Nucleus accumbens (tissue), 56 donors: ENCODE data around the gene NISCH.

ENCODE experiments used
- DNase-seq, 56 donors: peaks; one replicate each; lab custom pipeline; 2025; lab: John Stamatoyannopoulos, UW

NISCH gene

DNA sequence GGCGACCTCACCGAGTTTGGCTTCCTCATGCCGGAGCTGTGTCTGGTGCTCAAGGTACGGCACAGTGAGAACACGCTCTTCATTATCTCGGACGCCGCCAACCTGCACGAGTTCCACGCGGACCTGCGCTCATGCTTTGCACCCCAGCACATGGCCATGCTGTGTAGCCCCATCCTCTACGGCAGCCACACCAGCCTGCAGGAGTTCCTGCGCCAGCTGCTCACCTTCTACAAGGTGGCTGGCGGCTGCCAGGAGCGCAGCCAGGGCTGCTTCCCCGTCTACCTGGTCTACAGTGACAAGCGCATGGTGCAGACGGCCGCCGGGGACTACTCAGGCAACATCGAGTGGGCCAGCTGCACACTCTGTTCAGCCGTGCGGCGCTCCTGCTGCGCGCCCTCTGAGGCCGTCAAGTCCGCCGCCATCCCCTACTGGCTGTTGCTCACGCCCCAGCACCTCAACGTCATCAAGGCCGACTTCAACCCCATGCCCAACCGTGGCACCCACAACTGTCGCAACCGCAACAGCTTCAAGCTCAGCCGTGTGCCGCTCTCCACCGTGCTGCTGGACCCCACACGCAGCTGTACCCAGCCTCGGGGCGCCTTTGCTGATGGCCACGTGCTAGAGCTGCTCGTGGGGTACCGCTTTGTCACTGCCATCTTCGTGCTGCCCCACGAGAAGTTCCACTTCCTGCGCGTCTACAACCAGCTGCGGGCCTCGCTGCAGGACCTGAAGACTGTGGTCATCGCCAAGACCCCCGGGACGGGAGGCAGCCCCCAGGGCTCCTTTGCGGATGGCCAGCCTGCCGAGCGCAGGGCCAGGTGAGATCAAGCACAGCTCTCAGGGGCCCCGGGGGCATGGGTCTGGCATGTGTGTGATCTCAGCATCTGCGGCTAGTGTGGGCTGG is 32.6 kb downstream of the NISCH start:
- DNase-seq, result no peak

DNA sequence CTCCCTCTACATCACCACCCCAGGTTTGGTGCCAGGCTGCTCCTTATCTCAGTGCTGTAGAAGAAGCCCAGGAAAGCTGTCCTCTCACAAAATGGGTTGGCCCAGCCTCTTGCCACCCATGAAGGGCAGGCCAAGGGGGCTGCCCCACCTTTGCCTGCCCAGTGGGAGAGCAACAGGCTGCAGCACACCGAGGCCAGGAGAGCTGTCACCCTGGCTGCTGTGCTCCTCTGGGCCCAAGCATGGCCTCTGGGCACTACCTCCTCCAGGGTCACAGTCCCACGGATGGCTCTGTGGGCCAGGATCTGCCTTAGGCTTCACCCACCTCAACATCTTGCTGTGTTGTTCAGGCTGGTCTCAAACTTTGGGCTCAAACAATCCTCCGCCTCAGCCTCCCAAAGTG is 33.3 kb downstream of the NISCH start:
- no peak for DNase-seq

DNA sequence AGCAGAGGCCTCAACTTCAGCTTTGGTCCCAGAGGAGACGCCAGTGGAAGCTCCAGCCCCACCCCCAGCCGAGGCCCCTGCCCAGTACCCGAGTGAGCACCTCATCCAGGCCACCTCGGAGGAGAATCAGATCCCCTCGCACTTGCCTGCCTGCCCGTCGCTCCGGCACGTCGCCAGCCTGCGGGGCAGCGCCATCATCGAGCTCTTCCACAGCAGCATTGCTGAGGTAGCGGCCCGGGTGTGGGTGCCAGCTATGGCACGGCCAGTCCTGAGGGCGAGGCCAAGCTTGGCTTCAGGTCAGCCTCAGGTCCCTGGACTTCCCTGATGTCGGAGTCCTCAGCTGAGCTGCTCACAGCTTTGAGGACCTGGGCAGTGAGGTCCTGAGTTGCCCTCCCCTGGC is 34.0 kb downstream of the NISCH start:
- no peak for DNase-seq

DNA sequence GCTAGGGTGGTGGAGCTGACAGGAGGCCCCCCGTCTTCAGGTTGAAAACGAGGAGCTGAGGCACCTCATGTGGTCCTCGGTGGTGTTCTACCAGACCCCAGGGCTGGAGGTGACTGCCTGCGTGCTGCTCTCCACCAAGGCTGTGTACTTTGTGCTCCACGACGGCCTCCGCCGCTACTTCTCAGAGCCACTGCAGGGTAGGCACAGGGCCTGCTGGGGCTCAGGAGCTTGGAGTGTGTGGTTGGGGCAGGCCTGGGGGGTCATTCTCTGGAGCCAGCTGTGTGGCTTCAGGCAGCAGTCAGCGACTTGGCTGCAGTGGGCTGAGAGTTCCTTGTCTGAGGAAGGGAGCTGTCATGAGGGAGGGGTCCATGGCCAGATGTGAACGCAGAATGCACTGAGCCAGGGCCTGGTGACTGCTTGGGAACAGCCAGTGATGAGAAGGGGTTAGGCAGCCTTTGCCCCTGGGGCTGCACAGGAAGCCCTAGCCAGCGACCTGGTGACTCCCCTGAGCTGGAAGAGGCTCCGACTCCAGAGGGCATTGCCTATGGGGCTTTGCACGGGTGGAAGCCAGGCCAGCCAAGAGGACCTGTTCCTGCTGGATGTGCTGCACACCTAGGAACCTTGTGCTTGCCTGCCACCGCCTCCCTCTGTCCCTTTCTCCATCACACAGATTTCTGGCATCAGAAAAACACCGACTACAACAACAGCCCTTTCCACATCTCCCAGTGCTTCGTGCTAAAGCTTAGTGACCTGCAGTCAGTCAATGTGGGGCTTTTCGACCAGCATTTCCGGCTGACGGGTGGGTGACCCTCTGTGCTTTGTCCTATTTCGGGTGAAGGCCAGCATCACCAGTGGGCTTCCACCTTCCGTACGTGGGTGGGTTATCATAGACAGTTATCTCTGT is 34.9 kb downstream of the NISCH start:
- DNase-seq, result no peak

DNA sequence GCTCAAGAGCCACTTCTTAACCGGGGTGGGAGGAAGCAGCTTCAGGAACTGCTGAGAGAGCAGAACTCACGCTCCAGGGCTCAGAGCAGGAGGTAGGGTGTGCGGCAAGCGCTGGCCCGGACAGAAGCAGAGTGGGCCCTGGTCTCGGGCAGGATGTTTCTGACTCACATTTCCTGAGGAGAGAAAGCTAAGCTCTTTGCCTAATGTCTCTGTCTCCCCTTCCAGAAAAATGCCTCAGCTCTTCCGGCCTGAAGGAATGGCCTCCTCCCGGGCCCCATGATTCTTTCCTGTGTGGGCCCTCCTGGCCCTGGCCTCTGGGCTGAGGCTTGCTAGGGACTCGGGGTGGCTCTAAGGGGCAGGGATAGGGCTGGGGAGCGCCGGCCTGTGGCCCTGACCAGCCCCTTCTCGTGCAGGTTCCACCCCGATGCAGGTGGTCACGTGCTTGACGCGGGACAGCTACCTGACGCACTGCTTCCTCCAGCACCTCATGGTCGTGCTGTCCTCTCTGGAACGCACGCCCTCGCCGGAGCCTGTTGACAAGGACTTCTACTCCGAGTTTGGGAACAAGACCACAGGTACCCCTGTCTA is 35.6 kb downstream of the NISCH start:
- DNase-seq, result peak in 3 of 56 donors; percentile 12 to 32 (median 12)

DNA sequence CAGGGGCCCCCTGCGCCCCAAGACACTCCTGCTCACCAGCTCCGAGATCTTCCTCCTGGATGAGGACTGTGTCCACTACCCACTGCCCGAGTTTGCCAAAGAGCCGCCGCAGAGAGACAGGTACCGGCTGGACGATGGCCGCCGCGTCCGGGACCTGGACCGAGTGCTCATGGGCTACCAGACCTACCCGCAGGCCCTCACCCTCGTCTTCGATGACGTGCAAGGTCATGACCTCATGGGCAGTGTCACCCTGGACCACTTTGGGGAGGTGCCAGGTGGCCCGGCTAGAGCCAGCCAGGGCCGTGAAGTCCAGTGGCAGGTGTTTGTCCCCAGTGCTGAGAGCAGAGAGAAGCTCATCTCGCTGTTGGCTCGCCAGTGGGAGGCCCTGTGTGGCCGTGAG is 36.7 kb downstream of the NISCH start:
- no peak for DNase-seq

DNA sequence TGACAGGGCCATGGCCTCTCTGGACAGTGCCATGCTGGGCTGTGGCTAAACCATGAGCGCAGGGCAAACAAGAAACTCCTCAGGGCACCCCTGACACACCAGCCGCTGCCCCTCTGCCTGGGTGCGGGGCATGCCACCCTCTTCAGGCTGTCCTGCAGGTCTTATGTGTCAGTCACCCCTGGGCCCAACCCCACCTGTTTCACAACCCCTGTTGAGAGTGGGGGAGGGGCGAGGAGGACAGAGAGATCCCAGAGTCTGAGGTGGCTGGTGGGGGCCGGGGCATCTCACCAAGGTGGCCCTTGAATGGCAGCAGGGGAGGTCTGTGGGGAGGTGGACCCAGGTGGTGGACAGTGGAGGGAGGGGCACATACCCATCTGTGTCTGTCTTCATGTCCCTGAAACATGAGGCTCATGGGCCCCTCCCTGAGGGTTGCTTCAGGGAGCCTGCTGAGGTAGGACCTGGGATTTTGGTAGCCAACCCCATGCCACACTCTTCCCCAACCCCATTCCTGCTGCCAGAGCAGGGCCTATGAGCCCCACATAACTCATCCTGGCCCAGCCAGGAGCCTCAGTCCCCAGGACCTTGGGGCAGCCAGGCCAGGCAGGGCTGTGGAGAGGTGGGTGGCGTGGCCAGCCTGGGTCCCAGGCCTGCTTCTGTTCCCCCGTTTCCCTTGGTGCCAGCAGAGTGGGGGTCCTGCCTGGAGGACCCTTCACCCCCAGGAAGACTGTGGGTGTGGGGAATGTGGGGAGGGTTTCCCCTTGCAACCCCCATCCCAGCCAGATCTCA is 38.0 kb downstream of the NISCH start:
- no peak for DNase-seq

DNA sequence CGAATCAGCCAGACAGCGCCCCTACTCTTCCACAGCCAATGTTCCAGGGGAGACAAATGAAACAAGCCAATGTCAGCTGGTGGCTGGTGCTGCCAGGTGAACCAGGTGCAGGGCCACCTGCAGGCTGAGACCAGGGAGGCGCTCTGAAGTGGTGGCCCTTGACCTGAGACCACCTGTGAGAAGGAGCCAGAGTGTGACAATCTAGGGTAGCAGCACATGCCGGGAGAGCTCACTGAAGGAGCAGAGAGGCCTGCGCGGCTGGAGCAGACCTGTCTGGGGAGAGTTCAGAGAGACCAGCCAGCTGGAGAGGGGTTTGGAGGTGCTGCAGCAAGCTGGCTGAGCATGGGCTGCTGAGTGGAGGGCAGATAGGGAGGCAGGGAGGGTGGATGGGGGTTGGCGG is 39.0 kb downstream of the NISCH start:
- no peak for DNase-seq

DNA sequence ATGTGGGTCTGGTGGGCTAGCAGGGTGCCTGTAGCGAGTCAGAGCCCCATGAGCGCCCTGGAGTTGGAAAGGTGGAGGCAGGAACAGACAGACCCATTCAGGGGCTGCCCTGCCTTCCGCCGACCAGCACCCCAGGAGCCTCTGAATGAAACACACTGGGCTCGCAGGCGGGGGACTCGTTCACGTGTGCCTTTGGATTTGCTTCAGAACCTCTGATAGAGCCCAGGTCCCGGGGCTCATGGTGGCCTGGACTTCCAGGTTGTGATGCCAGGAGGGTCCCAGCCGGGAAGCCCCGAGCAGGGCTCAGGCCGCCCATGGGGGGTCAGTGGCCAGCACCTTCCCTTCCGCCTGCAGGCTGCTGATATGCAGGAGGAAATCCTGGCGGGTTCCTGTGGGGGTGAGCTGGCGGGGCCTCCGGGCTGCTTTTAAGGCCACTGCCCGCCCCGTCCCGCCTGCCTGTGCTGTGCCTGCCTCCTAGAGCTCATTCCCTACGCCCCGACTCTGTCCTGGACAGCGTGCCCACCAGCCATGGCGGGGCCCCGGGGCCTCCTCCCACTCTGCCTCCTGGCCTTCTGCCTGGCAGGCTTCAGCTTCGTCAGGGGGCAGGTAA is 39.6 kb downstream of the NISCH start, which contains the start of gene STAB1:
Gene STAB1, plus strand, starts transcription at position 453 of the 610 bp plus-strand sequence. Its CDS starts 76 bp downstream, at position 529.
- DNase-seq, result peak in 1 of 56 donors; percentile 7

DNA sequence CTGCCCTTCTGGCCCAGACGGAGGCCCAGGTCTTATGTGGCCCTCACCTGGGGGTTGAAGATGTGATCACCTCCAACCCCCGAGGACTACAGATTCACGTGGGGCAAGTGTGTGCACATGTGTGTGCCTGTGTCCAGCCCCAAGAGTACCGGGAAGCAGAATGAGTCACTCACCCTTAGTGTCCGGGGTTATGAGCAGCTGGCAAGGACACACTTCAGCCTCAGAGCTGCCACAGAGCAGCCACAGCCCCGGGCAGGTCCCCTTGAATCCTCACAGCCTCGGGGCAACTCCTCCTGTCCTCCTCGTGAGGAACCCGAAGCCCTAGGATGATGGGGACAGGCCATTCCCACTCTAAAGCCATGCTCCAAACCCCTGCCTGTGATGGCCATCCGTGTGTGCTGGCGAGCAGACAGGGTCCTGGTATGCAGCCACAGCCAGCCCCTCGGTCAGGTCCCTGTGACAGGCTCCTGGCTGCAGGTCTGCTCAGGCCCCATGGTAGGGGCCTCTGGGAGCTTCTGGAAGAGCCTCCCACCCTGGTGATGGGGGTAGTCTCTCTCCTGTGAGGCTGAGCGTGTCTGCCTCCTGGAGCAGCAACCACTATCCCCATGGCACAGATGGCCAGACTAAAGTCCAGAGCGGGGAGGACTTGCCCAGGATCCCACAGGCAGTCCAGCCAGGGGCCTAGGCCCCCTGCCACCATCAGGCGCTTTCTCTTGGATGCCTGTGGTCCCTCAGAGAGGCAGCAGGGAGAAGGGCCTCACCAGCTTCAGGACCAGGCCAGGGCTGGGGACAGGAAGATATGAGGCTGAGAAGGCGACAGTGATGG is 40.6 kb downstream of the NISCH start:
- no peak for DNase-seq

DNA sequence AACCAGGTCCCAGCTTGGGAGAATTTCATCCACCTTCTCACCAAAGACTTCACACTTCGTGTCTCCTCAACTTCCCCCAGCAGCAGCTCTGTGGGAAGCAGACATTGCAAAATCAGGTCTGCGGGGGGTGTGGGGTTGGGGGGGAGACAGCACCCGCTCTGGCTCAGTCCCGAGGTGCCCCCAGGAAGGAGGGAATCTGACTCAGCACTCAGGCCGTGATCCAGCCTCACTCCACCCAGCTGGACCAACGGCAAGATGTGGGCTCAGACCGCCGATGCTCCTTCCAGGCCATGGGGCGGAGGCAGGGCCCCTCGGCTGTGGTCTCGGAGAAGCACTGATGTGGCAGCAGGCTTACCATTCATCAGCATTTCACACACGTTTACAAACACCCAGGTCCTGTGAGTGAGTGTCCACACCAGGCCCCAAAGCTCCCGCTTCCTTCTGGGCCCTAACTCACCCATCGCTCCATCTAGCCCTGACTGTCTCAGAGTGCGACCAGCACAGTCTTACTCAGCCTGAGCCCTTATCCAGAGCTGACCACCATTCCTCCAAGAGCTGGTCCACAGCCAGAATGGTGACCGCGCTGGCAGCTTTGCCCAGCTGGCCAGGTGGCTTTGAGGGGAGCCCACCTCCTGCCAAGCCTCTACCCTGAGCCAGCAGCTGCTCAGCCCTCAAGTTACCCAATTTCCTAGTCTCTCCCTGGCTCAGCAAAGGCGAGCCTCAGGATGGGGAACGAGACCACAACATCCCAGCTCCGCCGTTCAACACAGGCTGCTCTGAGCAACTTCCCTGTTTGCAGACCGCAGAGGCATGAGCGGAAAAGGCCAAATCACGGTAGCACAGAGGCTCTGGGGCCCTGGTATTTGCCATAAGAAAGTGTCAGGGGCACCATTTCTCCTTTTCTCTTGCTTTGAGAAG is 43.0 kb downstream of the NISCH start:
- peak in 23 of 56 donors; percentile 12 to 63 (median 22) for DNase-seq

DNA sequence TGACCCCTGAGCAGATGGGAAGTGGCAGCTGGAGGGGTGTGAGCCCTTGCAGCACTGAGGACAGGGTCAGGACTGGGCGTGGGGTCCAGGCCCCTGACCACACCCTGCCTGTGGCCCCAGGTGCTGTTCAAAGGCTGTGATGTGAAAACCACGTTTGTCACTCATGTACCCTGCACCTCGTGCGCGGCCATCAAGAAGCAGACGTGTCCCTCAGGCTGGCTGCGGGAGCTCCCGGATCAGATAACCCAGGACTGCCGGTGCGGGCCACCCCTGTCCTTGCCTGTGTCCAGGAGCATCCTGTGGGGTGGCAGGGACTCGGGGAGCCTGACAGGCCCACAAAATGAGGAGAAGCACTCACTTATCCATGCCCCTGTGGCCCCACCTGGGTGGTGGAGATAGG is 45.6 kb downstream of the NISCH start:
- no peak for DNase-seq

DNA sequence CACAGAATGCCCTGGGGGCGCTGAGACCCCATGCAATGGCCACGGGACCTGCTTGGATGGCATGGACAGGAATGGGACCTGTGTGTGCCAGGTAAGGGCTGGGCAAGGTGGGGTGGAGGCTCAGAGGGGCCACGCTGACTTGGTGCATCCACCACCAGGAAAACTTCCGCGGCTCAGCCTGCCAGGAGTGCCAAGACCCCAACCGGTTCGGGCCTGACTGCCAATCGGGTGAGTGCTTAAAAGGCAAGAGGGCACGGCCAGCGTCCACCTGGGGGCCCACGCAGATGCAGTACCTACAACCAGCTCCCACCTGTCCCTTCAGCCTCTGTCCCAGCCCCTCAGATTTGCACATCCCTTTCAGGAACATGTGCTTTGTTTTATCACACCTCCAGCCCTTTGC is 46.6 kb downstream of the NISCH start:
- no peak for DNase-seq

DNA sequence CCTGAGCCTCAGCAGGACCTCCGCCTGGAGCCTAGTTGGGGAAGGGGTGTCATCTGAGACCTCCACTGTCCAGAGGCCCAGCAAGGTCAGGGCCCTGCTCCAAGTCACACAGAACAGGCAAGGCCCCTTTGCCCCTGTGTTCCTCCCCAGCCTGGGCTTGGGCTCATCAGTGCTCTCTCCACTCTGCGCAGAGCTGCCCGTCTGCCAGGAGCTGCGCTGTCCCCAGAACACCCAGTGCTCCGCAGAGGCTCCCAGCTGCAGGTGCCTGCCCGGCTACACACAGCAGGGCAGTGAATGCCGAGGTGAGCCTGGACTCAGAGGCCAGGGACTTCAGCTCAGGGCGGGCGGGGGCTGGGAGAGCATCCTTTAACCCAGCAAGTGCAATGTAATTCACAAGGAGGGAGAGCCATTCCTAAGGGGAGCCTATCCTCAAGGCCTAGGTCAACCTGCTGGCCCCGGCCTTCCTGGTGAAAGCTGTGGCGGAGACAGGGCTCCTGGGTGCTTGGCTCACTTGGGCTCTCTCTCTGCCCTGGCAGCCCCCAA is 47.5 kb downstream of the NISCH start:
- no peak for DNase-seq

DNA sequence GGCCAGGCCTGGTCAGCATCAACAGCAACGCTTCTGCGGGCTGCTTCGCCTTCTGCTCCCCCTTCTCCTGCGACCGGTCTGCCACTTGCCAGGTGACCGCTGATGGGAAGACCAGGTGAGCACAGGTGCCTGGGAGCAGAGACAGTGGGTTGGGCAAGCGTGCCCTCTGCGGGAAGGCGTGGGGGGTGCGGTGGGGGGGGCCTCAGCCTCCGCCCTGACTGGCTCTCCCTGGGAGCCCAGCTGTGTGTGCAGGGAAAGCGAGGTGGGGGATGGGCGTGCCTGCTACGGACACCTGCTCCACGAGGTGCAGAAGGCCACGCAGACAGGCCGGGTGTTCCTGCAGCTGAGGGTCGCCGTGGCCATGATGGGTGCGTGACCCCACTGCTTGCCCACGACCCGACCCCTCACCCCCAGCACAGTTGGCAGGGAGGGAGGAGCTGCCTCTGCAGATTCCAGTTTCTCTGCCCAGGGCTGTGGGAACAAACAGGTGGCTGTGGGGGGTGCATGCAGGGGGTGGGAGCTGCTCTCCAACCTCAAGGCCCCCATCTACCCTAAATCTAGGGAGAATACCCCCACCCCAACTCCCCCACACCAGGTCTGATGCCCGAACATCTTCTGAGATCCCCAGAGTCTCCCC is 48.5 kb downstream of the NISCH start:
- DNase-seq, result no peak

DNA sequence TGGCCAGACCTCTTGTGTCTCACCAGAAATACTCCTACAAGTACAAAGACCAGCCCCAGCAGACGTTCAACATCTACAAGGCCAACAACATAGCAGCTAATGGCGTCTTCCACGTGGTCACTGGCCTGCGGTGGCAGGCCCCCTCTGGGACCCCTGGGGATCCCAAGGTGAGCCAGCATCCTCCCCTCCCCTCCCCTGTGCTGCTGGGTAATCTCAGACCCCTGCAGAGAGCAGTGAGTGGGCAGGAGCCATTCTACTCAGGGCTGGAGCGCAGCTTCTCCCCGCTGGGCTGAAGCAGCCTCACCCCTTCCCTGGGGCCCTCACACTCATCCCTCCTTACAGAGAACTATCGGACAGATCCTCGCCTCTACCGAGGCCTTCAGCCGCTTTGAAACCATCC is 49.6 kb downstream of the NISCH start:
- no peak for DNase-seq
